HG02588 (cell line): Measurements from ENCODE around the gene TUBA3D.
"Not testable (repeated sequence)": the region's sequence is repeated elsewhere in the genome, so short reads cannot be mapped to it uniquely, and the experiment has no call there.

Experiments
- ATAC-seq: cut with Tn5 transposase; IDR thresholded peaks from one replicate; pipeline ENCODE4 v1.9.1; 2021; ENCODE audit warnings: mild to moderate bottlenecking, moderate library complexity; ENCODE audit not compliant: unreplicated experiment

The TUBA3D gene

GRCh38 chr2:131530626-131531344, 54.9 kb downstream of the TUBA3D start:
- not testable (repeated sequence) for ATAC-seq

- not testable (repeated sequence) for ATAC-seq
Observed at GRCh38 chr2:131531547-131532185, 55.7 kb downstream of the TUBA3D start.
